Naive thymus-derived CD4-positive, alpha-beta T cell (primary cell): ENCODE measurements around the gene ZDHHC1. TPM values are rescaled to one million over a fixed set of nuclear protein-coding genes. Genes with fewer than 3 reads are reported as not detected.

Source experiments
- ATAC-seq: fragments of 150-1000 bp; cut with Tn5 transposase; 2 replicates; pipeline ENCODE4 v1.10.0; 2021; ENCODE audit warnings: mild to moderate bottlenecking, moderate library complexity
- CTCF ChIA-PET: fragments of 350-600 bp; sonication (Branson Sonifier 250); formaldehyde crosslinking; loops from one replicate; lab custom pipeline; 2021; ENCODE audit warnings: antibody characterized with exemption; lab: Charles Lee
- POLR2A ChIA-PET: fragments of 350-600 bp; sonication (Branson Sonifier 250); formaldehyde crosslinking; loops from one replicate; lab custom pipeline; 2021; ENCODE audit warnings: antibody characterized with exemption, inconsistent platforms; lab: Charles Lee
- DNase-seq, 9 donors: peaks; one replicate each; pipeline versions ENCODE4 v3.0.0 to v3.0.0-alpha.2; 2020 to 2022; ENCODE audit warnings: mixed read lengths in 1 of 9
- H3K27ac ChIP-seq: one replicate; pipeline ENCODE4 v1.7.0; 2013; ENCODE audit warnings: mild to moderate bottlenecking, low read depth, low read length, moderate library complexity
- H3K27me3 ChIP-seq, 2 donors: one replicate each; pipeline ENCODE4 v1.7.0; 2013; ENCODE audit warnings: low read length in 2 of 2, mild to moderate bottlenecking in 2 of 2, moderate library complexity in 2 of 2; ENCODE audit not compliant: control insufficient read depth in 2 of 2, insufficient read depth in 2 of 2
- H3K36me3 ChIP-seq, 3 experiments: 1 replicate in 2 of 3; 2 replicates in 1 of 3; pipeline ENCODE4 v1.7.0; 2013; ENCODE audit warnings: low read length in 3 of 3, mild to moderate bottlenecking in 3 of 3, moderate library complexity in 1 of 3; ENCODE audit not compliant: insufficient read depth in 3 of 3, control insufficient read depth in 2 of 3
- H3K4me1 ChIP-seq, 2 donors: one replicate each; pipeline ENCODE4 v1.7.0; 2013; ENCODE audit warnings: low read length in 2 of 2, mild to moderate bottlenecking in 2 of 2, moderate library complexity in 1 of 2; ENCODE audit not compliant: control insufficient read depth in 2 of 2, insufficient read depth in 2 of 2
- H3K4me3 ChIP-seq: 2 replicates; pipeline ENCODE4 v1.7.0; 2013; ENCODE audit warnings: mild to moderate bottlenecking, low read length
- H3K9me3 ChIP-seq, 3 experiments: 1 replicate in 2 of 3; 2 replicates in 1 of 3; pipeline ENCODE4 v1.7.0; 2013; ENCODE audit warnings: low read length in 3 of 3; ENCODE audit not compliant: control insufficient read depth in 2 of 3
- H3K27ac Mint-ChIP-seq, 9 donors: one replicate each; pipeline ENCODE4 v1.8.0; 2020 to 2022; ENCODE audit warnings: mixed read lengths in 9 of 9, mild to moderate bottlenecking in 8 of 9, moderate library complexity in 5 of 9, inconsistent platforms in 2 of 9
- H3K27me3 Mint-ChIP-seq, 5 donors: one replicate each; pipeline ENCODE4 v1.8.0; 2021 to 2022; ENCODE audit warnings: mixed read lengths in 5 of 5, mild to moderate bottlenecking in 1 of 5
- H3K36me3 Mint-ChIP-seq, 5 donors: one replicate each; pipeline ENCODE4 v1.8.0; 2020 to 2022; ENCODE audit warnings: mixed read lengths in 5 of 5, mild to moderate bottlenecking in 3 of 5, inconsistent platforms in 1 of 5
- H3K4me1 Mint-ChIP-seq, 7 donors: one replicate each; pipeline ENCODE4 v1.8.0; 2020 to 2022; ENCODE audit warnings: mixed read lengths in 7 of 7, mild to moderate bottlenecking in 3 of 7, inconsistent platforms in 1 of 7
- H3K4me3 Mint-ChIP-seq, 10 donors: one replicate each; pipeline ENCODE4 v1.8.0; 2020 to 2022; ENCODE audit warnings: mild to moderate bottlenecking in 10 of 10, mixed read lengths in 10 of 10, moderate library complexity in 6 of 10, inconsistent platforms in 2 of 10
- H3K9me3 Mint-ChIP-seq, 11 donors: one replicate each; pipeline ENCODE4 v1.8.0; 2020 to 2022; ENCODE audit warnings: mixed read lengths in 11 of 11, mild to moderate bottlenecking in 4 of 11, inconsistent platforms in 1 of 11, moderate library complexity in 1 of 11
- intact Hi-C, 2 donors: fragments of 100-400 bp; cut with micrococcal nuclease; formaldehyde crosslinking; loops; one replicate each; pipeline ENCODE4 v1.15.1; 2023
- polyA plus RNA-seq, 2 donors: library from polyadenylated mRNA; unstranded; fragments of 300-500 nt; fragmentation: Illumina TruSeq; gene quantifications; one replicate each; pipeline ENCODE4 v1.2.3, GENCODE V29; 2021
- total RNA-seq, 6 experiments: library from RNA in 5 of 6; stranded (reverse) in 5 of 6; gene quantifications; 1 replicate in 5 of 6; 2 replicates in 1 of 6; pipeline ENCODE4 v1.2.3 and lab custom pipeline; 2021 to 2026

ZDHHC1 gene
- total and polyA plus RNA-seq, 7 experiments from 2014 or later = 0.34 to 3.6 (median 0.48) TPM; not detected in 4

GRCh38 chr16:67400901-67401300, 15.4 kb downstream of the ZDHHC1 start:
- intact Hi-C loops = no loop called here
- Histone ChIP-seq H3K9me3 (no peaks in the 10 kb centered on the region), H3K36me3 (no peaks in the 10 kb centered on the region), H3K27me3 (no peaks in the 10 kb centered on the region), H3K4me1 (no peaks in the 10 kb centered on the region), H3K27ac (no peak overlapping the region), H3K4me3 (no peak overlapping the region)
- peaks cover 0 to 2% (median 0%) of the 10 kb centered on the region in 7 donors for H3K4me1 Mint-ChIP-seq
- no peak for DNase-seq
- peaks cover 4 to 18% (median 6%) of the 10 kb centered on the region in 5 donors for H3K27me3 Mint-ChIP-seq
- H3K36me3 Mint-ChIP-seq = no peaks in the 10 kb centered on the region
- ChIA-PET POLR2A (interaction anchor here (0.6 kb wide), 1 partner anchor 352 kb away, joined by 3 read pairs; no protein-coding TSS in a partner anchor), CTCF (interaction anchor here (2.1 kb wide), 1 partner anchor 51 kb away, joined by 4 read pairs; no protein-coding TSS in a partner anchor)
- H3K9me3 Mint-ChIP-seq = no peaks in the 10 kb centered on the region
- ATAC-seq = no peak
- H3K4me3 Mint-ChIP-seq = no peak overlapping the region
- no peak overlapping the region for H3K27ac Mint-ChIP-seq

GRCh38 chr16:67399749-67400704, 16.2 kb downstream of the ZDHHC1 start:
- Histone ChIP-seq H3K36me3 (no peaks in the 10 kb centered on the region), H3K4me3 (no peak overlapping the region), H3K27ac (no peak overlapping the region), H3K4me1 (no peaks in the 10 kb centered on the region), H3K9me3 (no peaks in the 10 kb centered on the region), H3K27me3 (no peaks in the 10 kb centered on the region)
- no peak overlapping the region for H3K27ac Mint-ChIP-seq
- peaks cover 0 to 2% (median 0%) of the 10 kb centered on the region in 7 donors for H3K4me1 Mint-ChIP-seq
- DNase-seq = no peak
- POLR2A ChIA-PET = interaction anchor here (0.6 kb wide), 1 partner anchor 351 kb away, joined by 3 read pairs; no protein-coding TSS in a partner anchor
- peaks cover 5 to 25% (median 15%) of the 10 kb centered on the region in 5 donors for H3K27me3 Mint-ChIP-seq
- CTCF ChIA-PET = interaction anchor here (0.7 to 2.1 kb wide), 3 partner anchors 50 to 424 kb away, joined by 3 to 4 read pairs (median 4); no protein-coding TSS in a partner anchor
- intact Hi-C loops = loop anchor here (1.0 to 5.0 kb wide), 6 partner anchors 51 to 446 kb away; partner anchors contain the start of gene PLEKHG4 (in 2 of the 2)
- no peaks in the 10 kb centered on the region for H3K36me3 Mint-ChIP-seq
- H3K9me3 Mint-ChIP-seq = no peaks in the 10 kb centered on the region
- H3K4me3 Mint-ChIP-seq = no peak overlapping the region
- no peak for ATAC-seq

- CTCF ChIA-PET = interaction anchor here (0.6 to 2.1 kb wide), 5 partner anchors 49 to 1062 kb away, joined by 3 to 4 read pairs (median 3); no protein-coding TSS in a partner anchor
- no peaks in the 10 kb centered on the region for H3K9me3 ChIP-seq
- H3K4me1 ChIP-seq = no peaks in the 10 kb centered on the region
- H3K4me3 ChIP-seq = no peak overlapping the region
- intact Hi-C loops = loop anchor here (1.0 to 5.0 kb wide), 6 partner anchors 50 to 445 kb away; partner anchors contain the start of gene PLEKHG4 (in 2 of the 2)
- Mint-ChIP-seq H3K4me3 (no peak overlapping the region), H3K27ac (no peak overlapping the region), H3K4me1 (peaks cover under 1 to 3% (median under 1%) of the 10 kb centered on the region in 7 donors), H3K9me3 (no peaks in the 10 kb centered on the region), H3K27me3 (peaks cover 6 to 25% (median 18%) of the 10 kb centered on the region in 5 donors), H3K36me3 (no peaks in the 10 kb centered on the region)
- H3K27ac ChIP-seq = no peak overlapping the region
- H3K36me3 ChIP-seq = no peaks in the 10 kb centered on the region
- peak in 6 of 9 donors; percentile 29 to 69 (median 46) for DNase-seq
- peak; percentile 77 for ATAC-seq
- peaks cover 0 to 1% of the 10 kb centered on the region in 2 donors for H3K27me3 ChIP-seq
- POLR2A ChIA-PET = interaction anchor here (0.7 kb wide), 1 partner anchor 26 kb away, joined by 3 read pairs; no protein-coding TSS in a partner anchor
These were observed 17.0 kb downstream of the ZDHHC1 start for GRCh38 chr16:67399218-67399733.

GRCh38 chr16:67398546-67399217, 17.6 kb downstream of the ZDHHC1 start:
- ChIA-PET POLR2A (interaction anchor here (0.7 kb wide), 1 partner anchor 26 kb away, joined by 3 read pairs; no protein-coding TSS in a partner anchor), CTCF (interaction anchor here (0.6 to 1.0 kb wide), 4 partner anchors 13 to 1062 kb away, joined by 3 to 4 read pairs (median 3); no protein-coding TSS in a partner anchor)
- Mint-ChIP-seq H3K4me3 (no peak overlapping the region), H3K4me1 (peaks cover 5 to 7% (median 6%) of the 10 kb centered on the region in 7 donors), H3K36me3 (no peaks in the 10 kb centered on the region), H3K27me3 (peaks cover 10 to 30% (median 23%) of the 10 kb centered on the region in 5 donors), H3K9me3 (no peaks in the 10 kb centered on the region), H3K27ac (no peak overlapping the region)
- no peak for DNase-seq
- intact Hi-C loops = loop anchor here (1.0 to 5.0 kb wide), 6 partner anchors 50 to 444 kb away; partner anchors contain the start of gene PLEKHG4 (in 2 of the 2)
- H3K27ac ChIP-seq = no peak overlapping the region
- H3K36me3 ChIP-seq = no peaks in the 10 kb centered on the region
- H3K9me3 ChIP-seq = no peaks in the 10 kb centered on the region
- H3K4me3 ChIP-seq = no peak overlapping the region
- H3K27me3 ChIP-seq = peaks cover 0 to 7% of the 10 kb centered on the region in 2 donors
- ATAC-seq = no peak
- peaks cover 1 to 5% of the 10 kb centered on the region in 2 donors for H3K4me1 ChIP-seq

GRCh38 chr16:67397812-67398545, 18.3 kb downstream of the ZDHHC1 start:
- H3K4me3 Mint-ChIP-seq = no peak overlapping the region
- no peak overlapping the region for H3K27ac Mint-ChIP-seq
- ATAC-seq = no peak
- CTCF ChIA-PET = interaction anchor here (0.6 kb wide), 1 partner anchor 14 kb away, joined by 3 read pairs; no protein-coding TSS in a partner anchor
- H3K4me1 ChIP-seq = peaks cover 7 to 8% of the 10 kb centered on the region in 2 donors
- POLR2A ChIA-PET = no interaction called here
- H3K36me3 Mint-ChIP-seq = no peaks in the 10 kb centered on the region
- peaks cover 0 to 11% of the 10 kb centered on the region in 2 donors for H3K27me3 ChIP-seq
- no peaks in the 10 kb centered on the region for H3K36me3 ChIP-seq
- H3K9me3 Mint-ChIP-seq = no peaks in the 10 kb centered on the region
- H3K4me3 ChIP-seq = no peak overlapping the region
- DNase-seq = no peak
- H3K27ac ChIP-seq = no peak overlapping the region
- H3K9me3 ChIP-seq = no peaks in the 10 kb centered on the region
- peaks cover 6 to 7% (median 6%) of the 10 kb centered on the region in 7 donors for H3K4me1 Mint-ChIP-seq
- peaks cover 9 to 33% (median 23%) of the 10 kb centered on the region in 5 donors for H3K27me3 Mint-ChIP-seq
- intact Hi-C loops = loop anchor here (2.0 to 5.0 kb wide), 4 partner anchors 49 to 137 kb away; partner anchors contain the start of gene PLEKHG4 (in 2 of the 2)
